Sigmoid colon (tissue), 7 donors: ENCODE results near the gene ZNF3. TPM values are rescaled to one million over a fixed set of nuclear protein-coding genes. Genes with fewer than 3 reads are reported as not detected.

Experiments
- DNase-seq: peaks from one replicate; pipeline ENCODE4 v3.0.0-alpha.2; 2019
- H3K27ac ChIP-seq, 4 donors: fragments of 200-600 bp; sonication (generic); one replicate each; pipeline ENCODE4 v1.5.1; 2016 to 2019; ENCODE audit warnings: mild to moderate bottlenecking in 1 of 4
- H3K27me3 ChIP-seq, 3 donors: fragments of 200-600 bp; sonication (generic); one replicate each; pipeline ENCODE4 v1.5.1; 2019; ENCODE audit warnings: mild to moderate bottlenecking in 1 of 3
- H3K36me3 ChIP-seq, 4 donors: fragments of 200-600 bp; sonication (generic); one replicate each; pipeline ENCODE4 v1.5.1; 2016 to 2019
- H3K4me1 ChIP-seq, 4 donors: fragments of 200-600 bp; sonication (generic); one replicate each; pipeline ENCODE4 v1.5.1; 2017 to 2019
- H3K4me3 ChIP-seq, 4 donors: fragments of 200-600 bp; sonication (generic); one replicate each; pipeline ENCODE4 v1.5.1; 2017 to 2019; ENCODE audit warnings: mild to moderate bottlenecking in 2 of 4, moderate library complexity in 1 of 4
- H3K9me3 ChIP-seq, 4 donors: fragments of 200-600 bp in 3 of 4; sonication (generic) in 3 of 4; one replicate each; pipeline versions ENCODE4 v1.5.1 to v1.6.1; 2013 to 2019
- CTCF ChIP-seq, 4 experiments: fragments of 450-650 bp in 3 of 4; fragments of 200-600 bp in 1 of 4; IDR thresholded peaks; one replicate each; pipeline ENCODE4 v1.5.1; 2016 to 2019; ENCODE audit warnings: antibody characterized with exemption in 4 of 4, mild to moderate bottlenecking in 3 of 4, moderate library complexity in 2 of 4
- EP300 ChIP-seq, 4 donors: sonication (generic); formaldehyde crosslinking; IDR thresholded peaks; one replicate each; pipeline ENCODE4 v1.6.1; 2017; ENCODE audit warnings: antibody characterized with exemption in 4 of 4
- POLR2A ChIP-seq, 2 donors: fragments of 450-650 bp; IDR thresholded peaks; one replicate each; pipeline ENCODE4 v1.6.1; 2016; ENCODE audit warnings: antibody characterized with exemption in 2 of 2, mild to moderate bottlenecking in 2 of 2, moderate library complexity in 2 of 2
- POLR2AphosphoS5 ChIP-seq, 4 donors: sonication (generic); formaldehyde crosslinking; IDR thresholded peaks; one replicate each; pipeline ENCODE4 v1.6.1; 2017; ENCODE audit warnings: antibody characterized with exemption in 4 of 4
- WGBS, 2 donors: extraction: QIAGEN DNeasy Blood & Tissue Kit; methylation state at CpG; one replicate each; pipeline ENCODE4 v1.1.7; 2013; 5-methylcytosine and 5-hydroxymethylcytosine counted together
- intact Hi-C: fragments of 100-400 bp; cut with DNase I; formaldehyde crosslinking; loops from one replicate; pipeline ENCODE4 v1.15.1; 2023
- polyA plus RNA-seq, 3 donors: library from polyadenylated mRNA; stranded (reverse); fragments of 200-250 nt; gene quantifications; one replicate each; pipeline ENCODE4 v1.2.3, GENCODE V29; 2013
- total RNA-seq, 4 donors: library from RNA; depleted of rRNA; stranded (reverse); fragments of >200 nt; gene quantifications; one replicate each; pipeline ENCODE4 v1.1.0, GENCODE V29; 2016
- donor health status: healthy with polysubstance abuse.
- donor health status: Bipolar disorder and iron deficiency.
- donor health status: healthy.

Gene ZNF3
- total and polyA plus RNA-seq, 7 donors = 17.1 to 28.0 (median 19.2) TPM

- TF ChIP-seq POLR2A (IDR thresholded peaks at IDR 0.05) (no peak), POLR2AphosphoS5 (IDR thresholded peaks at IDR 0.05) (no peak), CTCF (IDR thresholded peaks at IDR 0.05) (no peak), EP300 (IDR thresholded peaks at IDR 0.05) (no peak)
- peak overlapping the region; percentile 64 to 88 (median 80) for H3K4me3 ChIP-seq
- 2 to 5% methylated on average over 37 of the region's 37 CpGs for WGBS, 2 donors
- no peaks in the 10 kb centered on the region for H3K27me3 ChIP-seq
- DNase-seq = no peak
- H3K9me3 ChIP-seq = no peaks in the 10 kb centered on the region
- H3K36me3 ChIP-seq = peaks cover 0 to 7% (median 0%) of the 10 kb centered on the region in 4 donors
- peak overlapping the region; percentile 91 to 95 (median 94) for H3K27ac ChIP-seq
- intact Hi-C loops = loop anchor here (2.0 to 5.0 kb wide), 4 partner anchors 27 to 211 kb away; partner anchors contain the start of genes AP4M1, COPS6, MCM7 and TRIM4
- H3K4me1 ChIP-seq = peaks cover 0 to 33% (median 24%) of the 10 kb centered on the region in 4 donors
These were observed 46.5 kb upstream of the ZNF3 start for GRCh38 chr7:100127866-100128636.

GRCh38 chr7:100126931-100127865, 45.7 kb upstream of the ZNF3 start, which contains the start of gene MBLAC1:
Gene MBLAC1 (plus strand): TSS chr7:100126967. CDS start chr7:100127396, 429 bp downstream.
- TF ChIP-seq EP300 (IDR thresholded peaks at IDR 0.05) = no peak
- peak; percentile 44 to 91 (median 76) for TF ChIP-seq POLR2AphosphoS5 (IDR thresholded peaks at IDR 0.05)
- TF ChIP-seq POLR2A (IDR thresholded peaks at IDR 0.05) = peak; percentile 13 to 81
- TF ChIP-seq CTCF (IDR thresholded peaks at IDR 0.05) = no peak
- DNase-seq = peak; percentile 94
- peak within 1 kb of the TSS; percentile 91 to 95 (median 94) for H3K27ac ChIP-seq
- intact Hi-C loops = loop anchor here (2.0 to 5.0 kb wide), 4 partner anchors 26 to 210 kb away; partner anchors contain the start of genes AP4M1, COPS6, MCM7 and TRIM4
- H3K4me1 ChIP-seq = peaks cover 0 to 33% (median 22%) of the 10 kb centered on the region in 4 donors
- H3K4me3 ChIP-seq = peak within 1 kb of the TSS; percentile 64 to 88 (median 80)
- WGBS, 2 donors = 0% methylated on average over 85 of the region's 85 CpGs
- peaks cover 0 to 12% (median 0%) of the 10 kb centered on the region in 4 donors for H3K36me3 ChIP-seq
- no peaks in the 10 kb centered on the region for H3K9me3 ChIP-seq
- H3K27me3 ChIP-seq = no peaks in the 10 kb centered on the region

- H3K36me3 ChIP-seq = peaks cover 0 to 12% (median 0%) of the 10 kb centered on the region in 4 donors
- H3K27ac ChIP-seq = peak overlapping the region; percentile 91 to 95 (median 94)
- peaks cover 0 to 33% (median 21%) of the 10 kb centered on the region in 4 donors for H3K4me1 ChIP-seq
- no peak for DNase-seq
- peak overlapping the region; percentile 64 to 88 (median 80) for H3K4me3 ChIP-seq
- 3 to 11% methylated on average over 29 of the region's 29 CpGs for WGBS, 2 donors
- intact Hi-C loops = loop anchor here (2.0 to 5.0 kb wide), 4 partner anchors 26 to 209 kb away; partner anchors contain the start of genes AP4M1, COPS6, MCM7 and TRIM4
- no peaks in the 10 kb centered on the region for H3K27me3 ChIP-seq
- TF ChIP-seq CTCF (IDR thresholded peaks at IDR 0.05) (no peak), EP300 (IDR thresholded peaks at IDR 0.05) (no peak), POLR2A (IDR thresholded peaks at IDR 0.05) (no peak), POLR2AphosphoS5 (IDR thresholded peaks at IDR 0.05) (no peak)
- H3K9me3 ChIP-seq = no peaks in the 10 kb centered on the region
These were observed 44.9 kb upstream of the ZNF3 start for GRCh38 chr7:100126239-100126930.
